ENCODE measurements around the gene KRABD2.

DNA sequence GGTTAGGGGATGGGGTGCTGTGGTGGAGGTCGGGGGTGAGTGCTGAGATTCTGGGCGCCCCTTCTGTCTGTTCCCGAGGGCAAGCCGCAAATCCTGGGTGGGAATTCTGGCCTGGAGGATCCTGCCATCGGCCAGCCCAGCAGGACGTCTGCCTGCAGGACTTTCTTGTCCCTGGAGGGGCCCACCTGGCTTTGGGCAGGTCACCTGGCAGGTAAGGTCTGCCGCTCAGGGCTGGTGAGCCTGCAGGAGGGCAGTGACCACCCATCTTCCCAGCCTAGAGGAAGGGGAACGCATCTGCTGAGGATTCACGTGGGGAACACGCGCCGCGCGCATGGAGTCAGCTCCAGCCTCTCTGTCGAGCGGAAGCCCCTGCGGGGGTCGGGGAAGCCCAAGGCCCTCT lies 15.8 kb upstream of the KRABD2 start:
- TF ChIP-seq, protein P1, sequence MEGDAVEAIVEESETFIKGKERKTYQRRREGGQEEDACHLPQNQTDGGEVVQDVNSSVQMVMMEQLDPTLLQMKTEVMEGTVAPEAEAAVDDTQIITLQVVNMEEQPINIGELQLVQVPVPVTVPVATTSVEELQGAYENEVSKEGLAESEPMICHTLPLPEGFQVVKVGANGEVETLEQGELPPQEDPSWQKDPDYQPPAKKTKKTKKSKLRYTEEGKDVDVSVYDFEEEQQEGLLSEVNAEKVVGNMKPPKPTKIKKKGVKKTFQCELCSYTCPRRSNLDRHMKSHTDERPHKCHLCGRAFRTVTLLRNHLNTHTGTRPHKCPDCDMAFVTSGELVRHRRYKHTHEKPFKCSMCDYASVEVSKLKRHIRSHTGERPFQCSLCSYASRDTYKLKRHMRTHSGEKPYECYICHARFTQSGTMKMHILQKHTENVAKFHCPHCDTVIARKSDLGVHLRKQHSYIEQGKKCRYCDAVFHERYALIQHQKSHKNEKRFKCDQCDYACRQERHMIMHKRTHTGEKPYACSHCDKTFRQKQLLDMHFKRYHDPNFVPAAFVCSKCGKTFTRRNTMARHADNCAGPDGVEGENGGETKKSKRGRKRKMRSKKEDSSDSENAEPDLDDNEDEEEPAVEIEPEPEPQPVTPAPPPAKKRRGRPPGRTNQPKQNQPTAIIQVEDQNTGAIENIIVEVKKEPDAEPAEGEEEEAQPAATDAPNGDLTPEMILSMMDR (IDR thresholded peaks at IDR 0.05) = no peak
- TF ChIP-seq POLR2AphosphoS5 (IDR thresholded peaks at IDR 0.05; ENCODE audit: insufficient read depth in 1 of 2, low read depth in 1 of 2) = no peak

Data from vagina (tissue), 2 donors.